Stimulated activated naive CD8-positive, alpha-beta T cell treated with anti-CD3 and anti-CD28 coated beads, Interleukin-15, Interleukin-2, amounts not matched to agents 100 ng/mL and 50 ng/mL, for 24 hours (primary cell): Measurements from ENCODE around the gene DPP4.

Experiments used
- H3K27ac Mint-ChIP-seq: one replicate; pipeline ENCODE4 v1.8.0; 2021; ENCODE audit warnings: mild to moderate bottlenecking, mixed read lengths
- H3K27me3 Mint-ChIP-seq: one replicate; pipeline ENCODE4 v1.8.0; 2021; ENCODE audit warnings: mixed read lengths
- H3K36me3 Mint-ChIP-seq: one replicate; pipeline ENCODE4 v1.8.0; 2021; ENCODE audit warnings: low read depth, mixed read lengths
- H3K4me1 Mint-ChIP-seq: one replicate; pipeline ENCODE4 v1.8.0; 2021; ENCODE audit warnings: low read depth, mixed read lengths
- H3K4me3 Mint-ChIP-seq: one replicate; pipeline ENCODE4 v1.8.0; 2021; ENCODE audit warnings: mild to moderate bottlenecking, mixed read lengths
- H3K9me3 Mint-ChIP-seq: one replicate; pipeline ENCODE4 v1.8.0; 2021; ENCODE audit warnings: mixed read lengths

The DPP4 gene

DNA sequence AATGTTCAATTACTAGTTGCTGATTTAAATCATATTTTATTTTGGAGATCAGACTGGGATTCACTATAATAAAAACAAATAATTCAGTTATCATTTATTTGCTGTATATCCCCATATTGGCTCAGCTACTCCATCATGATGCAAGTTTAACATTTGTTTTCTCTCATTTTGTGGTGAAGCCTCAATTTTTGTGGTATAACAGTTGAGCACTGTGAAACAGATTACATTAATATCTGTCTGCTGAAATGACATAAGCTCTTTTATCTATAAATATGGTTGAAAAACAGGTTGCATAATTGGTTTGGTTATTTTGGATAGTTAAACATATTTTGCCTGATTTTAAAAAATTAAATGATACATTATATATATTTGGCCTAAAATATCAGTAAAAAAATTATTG, 67.7 kb downstream of the DPP4 start:
- no peak overlapping the region for H3K4me3 Mint-ChIP-seq
- no peaks in the 10 kb centered on the region for H3K9me3 Mint-ChIP-seq
- H3K27ac Mint-ChIP-seq, result no peak overlapping the region
- peaks cover 32% of the 10 kb centered on the region for H3K36me3 Mint-ChIP-seq
- H3K27me3 Mint-ChIP-seq, result no peaks in the 10 kb centered on the region
- peaks cover 26% of the 10 kb centered on the region for H3K4me1 Mint-ChIP-seq

DNA sequence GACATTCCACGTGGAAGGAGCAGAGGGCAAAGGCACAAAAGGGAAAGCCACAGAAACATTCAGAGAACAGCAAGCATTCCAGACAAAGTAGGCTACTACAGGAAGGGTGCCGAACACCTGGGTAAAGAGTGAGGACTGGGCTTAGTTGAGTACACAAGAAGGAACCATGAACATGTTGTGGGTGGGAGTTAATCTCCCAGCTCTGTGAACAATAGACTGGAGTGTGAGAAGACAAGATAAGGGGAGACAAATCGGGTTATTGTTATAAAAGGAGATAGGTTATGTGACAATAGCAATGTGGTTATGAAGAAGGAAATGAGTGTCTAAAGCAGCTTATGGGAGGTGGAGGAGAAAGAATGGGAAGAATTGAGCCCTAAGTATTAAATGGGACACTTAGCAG, 70.0 kb downstream of the DPP4 start:
- Mint-ChIP-seq H3K27me3 (no peaks in the 10 kb centered on the region), H3K4me3 (no peak overlapping the region), H3K27ac (no peak overlapping the region), H3K9me3 (no peaks in the 10 kb centered on the region), H3K36me3 (peaks cover 39% of the 10 kb centered on the region), H3K4me1 (peaks cover 16% of the 10 kb centered on the region)

DNA sequence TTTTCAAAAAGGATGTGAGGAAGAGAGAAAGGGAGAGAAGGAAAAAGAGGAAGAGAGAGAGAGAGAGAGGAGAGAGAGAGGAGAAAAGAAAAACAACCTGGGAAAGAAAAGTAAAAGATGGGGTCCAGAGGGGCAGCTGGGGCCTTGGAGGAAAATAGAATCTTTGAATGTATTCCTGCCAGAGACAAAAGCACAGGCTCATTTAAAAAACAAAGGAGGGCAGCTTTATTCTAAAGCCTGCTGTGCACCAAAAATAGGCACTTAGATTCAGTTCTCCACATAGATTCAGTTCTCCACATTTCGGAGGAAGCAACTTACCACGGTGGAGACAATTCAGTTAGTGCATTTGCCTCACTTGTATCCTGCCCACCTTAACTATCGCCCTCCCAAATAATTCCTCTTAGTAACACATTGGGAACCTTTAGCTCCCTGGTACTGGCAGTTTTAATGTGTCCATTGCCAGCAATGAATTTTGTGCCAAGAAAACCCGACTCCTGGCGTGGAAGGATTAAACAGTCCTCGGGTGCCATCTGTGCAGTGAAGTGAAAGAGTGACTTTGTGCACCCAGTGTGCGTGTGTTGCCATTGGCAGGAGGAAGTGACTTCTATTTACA, 71.3 kb downstream of the DPP4 start:
- H3K4me1 Mint-ChIP-seq, result peaks cover 12% of the 10 kb centered on the region
- peaks cover 32% of the 10 kb centered on the region for H3K36me3 Mint-ChIP-seq
- H3K27ac Mint-ChIP-seq, result no peak overlapping the region
- H3K4me3 Mint-ChIP-seq, result no peak overlapping the region
- no peaks in the 10 kb centered on the region for H3K9me3 Mint-ChIP-seq
- H3K27me3 Mint-ChIP-seq, result no peaks in the 10 kb centered on the region

DNA sequence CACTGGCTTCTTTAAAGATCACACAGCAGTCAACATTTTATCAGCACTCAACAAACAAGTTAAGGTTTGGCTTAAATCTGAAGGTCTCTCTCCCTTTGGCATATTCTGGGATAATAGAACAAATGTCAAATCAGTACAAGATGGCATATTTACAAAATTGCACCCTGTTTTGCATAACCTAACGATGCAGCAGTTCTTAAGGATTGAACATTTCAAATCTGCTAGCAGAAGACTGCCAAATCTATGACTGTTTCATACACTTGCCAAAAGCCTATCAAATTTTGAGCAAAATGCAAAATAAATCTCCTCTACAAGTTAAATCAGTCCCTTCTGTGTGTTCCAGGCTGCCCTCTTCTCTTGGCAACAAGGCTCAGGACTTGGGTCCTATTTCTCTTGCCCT, 73.6 kb downstream of the DPP4 start:
- H3K27ac Mint-ChIP-seq, result no peak overlapping the region
- H3K36me3 Mint-ChIP-seq, result peaks cover 32% of the 10 kb centered on the region
- H3K9me3 Mint-ChIP-seq, result no peaks in the 10 kb centered on the region

DNA sequence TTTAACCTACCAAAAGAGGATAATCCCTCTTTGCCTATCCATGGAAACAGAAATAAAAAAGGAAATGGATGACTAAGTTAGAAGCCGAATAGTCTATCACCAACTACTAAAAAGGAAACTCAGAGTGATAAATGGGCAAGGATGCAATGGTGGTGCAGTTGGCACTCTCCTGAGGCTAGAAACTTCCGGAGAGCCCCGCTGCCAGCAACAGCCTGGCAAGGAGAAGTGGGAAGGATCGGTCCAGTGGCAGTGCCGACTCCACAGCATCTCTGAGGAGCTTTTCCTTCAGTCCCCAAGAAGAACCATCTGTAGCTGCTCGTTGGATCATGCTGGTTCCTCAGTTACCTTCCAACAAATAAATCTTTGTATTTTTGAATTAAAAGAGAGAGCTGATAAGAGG, 74.7 kb downstream of the DPP4 start:
- Mint-ChIP-seq H3K4me1 (peaks cover 32% of the 10 kb centered on the region), H3K36me3 (peaks cover 31% of the 10 kb centered on the region), H3K9me3 (no peaks in the 10 kb centered on the region), H3K27ac (no peak overlapping the region), H3K4me3 (no peak overlapping the region), H3K27me3 (no peaks in the 10 kb centered on the region)

More for the DNA sequence above, 73.6 kb downstream of the DPP4 start:
- Mint-ChIP-seq H3K4me1 (peaks cover 22% of the 10 kb centered on the region), H3K4me3 (no peak overlapping the region), H3K27me3 (no peaks in the 10 kb centered on the region)

DNA sequence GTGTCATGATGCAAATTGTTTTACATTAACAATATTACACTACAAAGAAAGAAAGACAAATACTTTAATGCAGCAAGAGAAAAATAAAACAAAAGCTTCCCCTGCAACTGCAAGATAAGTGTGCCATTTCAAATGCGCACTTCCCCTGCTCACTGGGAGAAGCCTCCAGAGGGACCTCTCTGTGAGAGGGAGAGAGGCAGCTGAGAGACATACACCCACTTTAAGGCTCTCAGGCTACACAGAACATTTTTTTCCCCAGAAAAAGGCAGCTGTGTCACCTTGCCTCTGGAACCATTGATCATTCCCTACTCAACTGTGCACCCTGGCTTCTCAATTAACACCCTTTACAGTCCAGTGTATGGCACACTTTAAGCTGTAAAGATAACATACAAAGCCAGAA, 75.2 kb downstream of the DPP4 start:
- H3K4me1 Mint-ChIP-seq, result peaks cover 32% of the 10 kb centered on the region
- no peaks in the 10 kb centered on the region for H3K9me3 Mint-ChIP-seq
- peaks cover 26% of the 10 kb centered on the region for H3K36me3 Mint-ChIP-seq
- no peak overlapping the region for H3K27ac Mint-ChIP-seq
- H3K4me3 Mint-ChIP-seq, result no peak overlapping the region
- H3K27me3 Mint-ChIP-seq, result no peaks in the 10 kb centered on the region

DNA sequence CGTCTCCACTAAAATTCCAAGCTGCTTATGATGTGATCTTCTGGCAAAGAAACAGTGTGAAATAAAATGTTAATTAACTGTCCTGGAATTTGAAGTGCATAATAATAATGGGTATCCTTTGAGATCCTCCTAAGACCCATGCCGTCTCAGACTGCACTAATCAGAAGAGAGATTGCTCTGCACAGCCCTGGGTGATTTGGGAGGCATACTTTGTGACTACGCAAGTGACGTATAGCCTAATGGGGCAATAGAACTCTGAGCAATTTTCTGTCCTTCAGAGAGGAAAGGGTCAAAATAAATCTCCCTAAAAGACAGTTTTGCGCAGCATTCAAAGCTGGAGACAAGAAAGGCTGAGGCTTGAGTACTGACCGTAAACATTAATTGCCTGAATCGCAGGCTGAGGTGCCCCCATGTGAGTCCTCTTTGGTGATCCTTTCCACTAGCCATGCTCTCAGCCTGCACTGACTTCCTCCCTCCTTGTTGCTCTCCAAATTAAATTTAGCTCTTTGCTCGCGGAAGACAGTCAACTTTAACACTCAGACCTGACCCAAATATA, 76.0 kb downstream of the DPP4 start:
- H3K36me3 Mint-ChIP-seq, result peaks cover 20% of the 10 kb centered on the region
- H3K9me3 Mint-ChIP-seq, result no peaks in the 10 kb centered on the region
- peaks cover 37% of the 10 kb centered on the region for H3K4me1 Mint-ChIP-seq
- H3K27ac Mint-ChIP-seq, result no peak overlapping the region
- H3K4me3 Mint-ChIP-seq, result no peak overlapping the region
- no peaks in the 10 kb centered on the region for H3K27me3 Mint-ChIP-seq

DNA sequence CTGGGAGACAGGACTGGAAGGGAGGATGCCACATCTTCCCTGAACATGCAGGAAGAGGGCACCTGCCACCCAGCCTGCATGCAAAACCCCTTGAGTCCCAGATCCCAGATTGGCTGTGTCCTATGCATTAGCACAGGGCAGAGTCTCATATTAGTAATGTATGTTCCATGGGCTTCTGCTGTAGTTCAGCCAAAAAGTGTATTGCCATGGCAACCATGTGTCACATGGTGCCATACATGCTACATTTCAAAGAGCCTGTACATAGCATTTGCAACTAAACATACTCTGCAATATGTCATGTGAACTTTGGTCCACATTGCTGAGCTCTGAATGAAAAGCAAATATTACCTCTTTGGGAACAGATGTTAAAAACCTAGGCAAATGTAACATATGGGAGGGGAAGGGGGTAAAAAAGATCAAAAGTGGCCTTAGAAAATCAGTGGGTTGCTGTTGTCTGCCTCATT, 78.4 kb downstream of the DPP4 start:
- H3K4me3 Mint-ChIP-seq, result peak overlapping the region; percentile 73
- no peaks in the 10 kb centered on the region for H3K27me3 Mint-ChIP-seq
- H3K9me3 Mint-ChIP-seq, result no peaks in the 10 kb centered on the region
- H3K27ac Mint-ChIP-seq, result peak overlapping the region; percentile 81
- H3K36me3 Mint-ChIP-seq, result peaks cover 3% of the 10 kb centered on the region
- peaks cover 58% of the 10 kb centered on the region for H3K4me1 Mint-ChIP-seq

DNA sequence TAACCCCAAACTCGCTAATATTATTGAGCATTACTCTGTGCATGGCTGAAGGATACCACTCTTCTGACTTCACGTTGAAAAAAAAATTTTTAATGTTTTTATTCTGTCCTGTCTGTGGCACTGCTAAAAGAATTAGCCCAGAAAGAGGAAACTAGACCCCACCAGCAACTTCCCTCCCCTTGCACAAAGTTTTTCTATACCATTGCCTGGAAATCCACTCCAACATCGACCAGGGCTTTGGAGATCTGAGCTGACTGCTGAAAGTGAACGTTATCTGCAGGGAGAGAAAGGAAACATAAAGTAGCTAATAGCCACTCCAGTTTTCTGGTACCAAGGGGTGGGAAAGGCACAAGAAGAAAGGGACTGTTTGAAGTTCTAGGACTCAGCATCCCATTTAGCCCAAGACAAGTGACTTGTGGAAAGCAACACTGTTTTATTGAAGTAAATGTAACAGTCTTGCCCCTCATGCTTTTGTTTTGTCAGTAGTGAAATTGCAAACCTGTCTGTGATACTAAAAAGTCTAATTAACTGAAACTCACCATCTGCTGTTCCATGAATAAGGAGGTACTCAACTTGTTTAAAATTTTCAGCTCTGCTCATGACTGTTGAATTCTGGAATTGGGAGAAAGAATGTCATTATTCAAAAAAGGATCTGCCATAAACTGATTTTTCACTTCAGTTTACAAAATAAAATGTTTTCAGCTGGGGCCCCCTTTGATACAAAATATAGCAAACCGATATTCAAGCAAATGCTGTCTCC, 79.1 kb downstream of the DPP4 start:
- peak overlapping the region; percentile 81 for H3K27ac Mint-ChIP-seq
- peak overlapping the region; percentile 73 for H3K4me3 Mint-ChIP-seq
- H3K36me3 Mint-ChIP-seq, result no peaks in the 10 kb centered on the region
- no peaks in the 10 kb centered on the region for H3K27me3 Mint-ChIP-seq
- no peaks in the 10 kb centered on the region for H3K9me3 Mint-ChIP-seq
- peaks cover 60% of the 10 kb centered on the region for H3K4me1 Mint-ChIP-seq

DNA sequence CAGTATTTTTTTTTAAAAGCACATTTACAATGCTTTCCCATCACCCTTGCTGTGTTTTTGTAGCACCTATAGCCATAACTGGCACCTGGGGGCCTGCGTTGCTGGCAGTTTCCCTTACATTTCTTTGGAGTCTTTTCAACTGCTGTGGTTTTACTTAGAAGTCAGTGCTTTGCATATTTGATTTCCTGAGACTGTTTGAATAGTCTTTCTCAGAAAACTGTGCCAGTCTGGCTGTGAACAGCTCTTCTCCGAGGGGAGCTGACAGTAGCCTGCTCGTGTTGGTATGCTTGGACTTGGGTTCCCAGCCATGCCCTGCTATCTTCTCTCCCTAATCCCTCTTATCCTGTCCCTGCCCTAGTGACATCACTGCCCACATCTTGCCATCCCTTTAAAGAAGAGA, 81.5 kb downstream of the DPP4 start:
- H3K27ac Mint-ChIP-seq, result peak overlapping the region; percentile 97
- no peaks in the 10 kb centered on the region for H3K27me3 Mint-ChIP-seq
- no peaks in the 10 kb centered on the region for H3K9me3 Mint-ChIP-seq
- H3K4me3 Mint-ChIP-seq, result peak overlapping the region; percentile 83
- H3K36me3 Mint-ChIP-seq, result no peaks in the 10 kb centered on the region
- H3K4me1 Mint-ChIP-seq, result peaks cover 64% of the 10 kb centered on the region

DNA sequence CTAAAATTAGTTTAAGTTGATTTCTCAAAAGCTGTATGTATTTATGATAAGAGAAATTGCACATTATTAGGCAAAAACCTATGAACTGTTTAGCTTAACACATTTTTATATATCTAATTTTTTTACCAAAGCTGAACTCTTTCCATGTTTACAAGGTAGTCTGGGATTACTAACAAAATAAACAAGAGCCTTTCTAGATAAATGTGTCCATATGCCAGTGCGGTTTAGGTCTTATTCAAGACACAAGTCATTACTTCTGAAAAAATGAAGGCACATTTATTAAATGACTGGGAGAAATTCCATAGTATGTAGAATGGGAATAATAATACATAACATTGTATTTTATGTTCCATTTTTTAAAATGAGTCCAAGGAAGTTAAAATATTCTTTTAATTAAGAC, 82.0 kb downstream of the DPP4 start:
- H3K27ac Mint-ChIP-seq, result peak overlapping the region; percentile 97
- no peaks in the 10 kb centered on the region for H3K36me3 Mint-ChIP-seq
- H3K27me3 Mint-ChIP-seq, result no peaks in the 10 kb centered on the region
- H3K4me3 Mint-ChIP-seq, result no peak overlapping the region
- no peaks in the 10 kb centered on the region for H3K9me3 Mint-ChIP-seq
- H3K4me1 Mint-ChIP-seq, result peaks cover 64% of the 10 kb centered on the region

DNA sequence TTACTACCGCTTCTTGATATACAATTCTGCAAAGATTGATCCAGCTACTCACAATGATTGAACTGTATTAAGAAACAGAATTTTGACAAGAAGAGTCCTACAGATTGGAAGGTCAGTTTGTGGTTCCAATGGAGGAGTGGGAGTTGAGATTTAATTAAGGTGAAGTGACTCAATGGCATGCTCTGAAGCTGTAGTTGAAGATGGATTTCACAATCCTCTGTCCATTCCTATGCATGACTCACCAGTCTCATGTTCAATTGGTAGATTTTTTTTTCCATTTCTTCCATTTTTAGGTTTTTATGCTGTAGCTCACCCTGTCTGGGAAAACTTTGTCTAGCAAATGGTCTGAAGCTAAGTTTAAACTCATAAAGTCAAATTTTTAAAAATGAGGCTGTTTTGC, 83.3 kb downstream of the DPP4 start:
- H3K4me1 Mint-ChIP-seq, result peaks cover 57% of the 10 kb centered on the region

DNA sequence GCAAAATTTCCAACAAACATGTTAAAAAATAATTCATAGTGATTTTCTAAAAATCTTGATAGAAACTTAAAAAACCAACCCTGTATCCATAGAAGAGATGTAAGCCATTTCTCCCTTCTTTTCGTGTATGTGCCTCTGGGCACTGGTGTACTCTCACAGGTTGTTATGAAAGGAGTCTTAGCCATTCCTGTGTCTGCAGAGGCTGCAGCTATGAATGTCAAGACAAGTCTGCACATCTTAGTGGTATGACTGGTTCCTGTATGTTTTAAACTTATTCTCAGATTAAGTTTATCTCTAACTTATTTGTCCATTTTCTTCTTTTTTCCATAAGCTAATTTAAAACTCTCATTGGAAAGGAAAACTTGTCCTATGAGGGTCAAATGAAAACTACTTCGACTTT, 84.0 kb downstream of the DPP4 start:
- no peaks in the 10 kb centered on the region for H3K9me3 Mint-ChIP-seq
- H3K27ac Mint-ChIP-seq, result no peak overlapping the region
- no peaks in the 10 kb centered on the region for H3K36me3 Mint-ChIP-seq
- H3K4me1 Mint-ChIP-seq, result peaks cover 50% of the 10 kb centered on the region
- H3K4me3 Mint-ChIP-seq, result no peak overlapping the region
- no peaks in the 10 kb centered on the region for H3K27me3 Mint-ChIP-seq

More for the DNA sequence above, 83.3 kb downstream of the DPP4 start:
- H3K4me3 Mint-ChIP-seq, result no peak overlapping the region
- H3K27ac Mint-ChIP-seq, result peak overlapping the region; percentile 52
- H3K9me3 Mint-ChIP-seq, result no peaks in the 10 kb centered on the region
- H3K27me3 Mint-ChIP-seq, result no peaks in the 10 kb centered on the region
- no peaks in the 10 kb centered on the region for H3K36me3 Mint-ChIP-seq

DNA sequence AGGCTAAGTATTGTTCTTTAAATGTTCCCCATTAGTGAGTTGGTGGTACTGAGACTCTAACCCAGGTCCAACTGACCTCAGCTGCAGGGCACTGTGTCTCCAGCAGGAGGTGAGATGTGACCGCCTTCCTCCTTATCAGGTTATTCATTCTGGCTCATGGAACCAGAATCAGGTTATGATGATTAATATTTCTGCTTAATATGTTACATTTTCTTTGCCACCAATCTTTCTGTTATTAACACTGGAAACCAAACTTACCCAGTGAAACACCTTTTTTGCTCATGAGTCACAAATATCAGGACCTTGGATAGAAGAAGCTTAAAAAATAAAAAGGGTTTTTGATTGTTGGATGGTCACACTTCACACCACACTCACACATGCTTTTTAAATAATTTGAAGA, 85.4 kb downstream of the DPP4 start:
- no peaks in the 10 kb centered on the region for H3K27me3 Mint-ChIP-seq
- no peaks in the 10 kb centered on the region for H3K36me3 Mint-ChIP-seq
- no peak overlapping the region for H3K4me3 Mint-ChIP-seq
- no peak overlapping the region for H3K27ac Mint-ChIP-seq
- H3K9me3 Mint-ChIP-seq, result no peaks in the 10 kb centered on the region
- H3K4me1 Mint-ChIP-seq, result peaks cover 36% of the 10 kb centered on the region

DNA sequence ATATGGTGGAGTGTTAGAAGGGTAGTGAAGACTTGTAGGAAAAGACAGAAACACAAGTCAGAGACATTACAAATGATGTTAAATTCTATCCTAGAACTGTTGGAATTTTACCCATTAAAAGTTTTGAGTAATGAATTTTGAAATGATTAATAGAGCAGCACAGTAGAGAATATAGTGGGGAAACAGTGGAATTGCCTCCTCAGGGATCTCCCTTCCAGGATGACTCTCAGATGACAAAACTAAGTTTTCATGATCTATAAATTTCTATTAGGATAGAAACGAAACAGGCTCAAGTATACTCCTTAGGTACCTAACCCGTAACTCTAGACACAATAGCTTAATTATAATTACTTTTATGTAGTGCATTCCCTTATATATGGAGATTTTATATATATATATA, 86.7 kb downstream of the DPP4 start:
- no peaks in the 10 kb centered on the region for H3K27me3 Mint-ChIP-seq
- no peak overlapping the region for H3K4me3 Mint-ChIP-seq
- H3K4me1 Mint-ChIP-seq, result peaks cover 32% of the 10 kb centered on the region
- H3K27ac Mint-ChIP-seq, result no peak overlapping the region
- no peaks in the 10 kb centered on the region for H3K36me3 Mint-ChIP-seq
- no peaks in the 10 kb centered on the region for H3K9me3 Mint-ChIP-seq
